Measurements from ENCODE around the gene RABAC1. TPM values are rescaled to one million over a fixed set of nuclear protein-coding genes. Genes with fewer than 3 reads are reported as not detected.
A peak's percentile ranks its signal among the peaks of the same experiment; 100 is the strongest.

RABAC1 gene
- total RNA-seq (2021) (114 and 124 TPM in 2 replicates), Bru-seq, nascent RNA (percentile 71 among the genes with signal in this experiment), BruChase-seq, experiment 1, labeled RNA remaining after a 2-hour chase (percentile 66 among the genes with signal in this experiment), BruChase-seq, experiment 2, labeled RNA remaining after a 6-hour chase (percentile 79 among the genes with signal in this experiment)
- long read RNA-seq, transcript RABAC1-201 (5 exons, 821 nt), result major isoform, 118 of 138 reads
- long read RNA-seq, partial matches to known transcripts, result 6 of 138 reads
- long read RNA-seq, other reads (novel, unspliced or antisense), result 6 of 138 reads

GRCh38 chr19:41959056-41960053, at the start of gene RABAC1:
RABAC1 (minus strand) TSS chr19:41959321; CDS start chr19:41959292, 29 bp downstream.
- no peaks in the 10 kb centered on the region for H3K9me3 ChIP-seq (ENCODE audit: low read depth, low read length, poor library complexity, severe bottlenecking)
- H3K4me1 ChIP-seq (ENCODE audit: insufficient read depth, low read length, poor library complexity, severe bottlenecking), result peaks cover 7% of the 10 kb centered on the region
- intact Hi-C loops (cut with micrococcal nuclease; ENCODE audit: unreplicated experiment), result loop anchor here (2.0 to 10.0 kb wide), 2 partner anchors 73 to 165 kb away; partner anchors contain the start of gene CEACAM3
- ChIA-PET POLR2A (ENCODE audit: low non-redundant PET) (interaction anchor here (0.7 kb wide), 1 partner anchor 321 kb away, joined by 4 read pairs; no protein-coding TSS in a partner anchor), CTCF (interaction anchor here (0.6 to 3.0 kb wide), 5 partner anchors 76 to 206 kb away, joined by 3 to 11 read pairs (median 4); no protein-coding TSS in a partner anchor)
- peak; percentile 97 for DNase-seq (ENCODE audit: low spot score)
- no peaks in the 10 kb centered on the region for H3K27me3 ChIP-seq (replicated peaks; ENCODE audit: insufficient read depth, low read depth, low read length, poor library complexity)
- peak; percentile 32 for TF ChIP-seq CTCF (conservative IDR thresholded peaks at IDR 0.05; ENCODE audit: low read depth, low read length)
- TF ChIP-seq EZH2 (IDR thresholded peaks at IDR 0.05; ENCODE audit: borderline replicate concordance, low read depth, low read length, poor library complexity, severe bottlenecking), result no peak
- H3K36me3 ChIP-seq (ENCODE audit: insufficient read depth, low read length, poor library complexity, severe bottlenecking), result peaks cover 3% of the 10 kb centered on the region
- BruUV-seq (replicated peaks), result no TSS peak
- H3K4me3 ChIP-seq (ENCODE audit: low read depth, low read length, poor library complexity, severe bottlenecking), result peak within 1 kb of the TSS; percentile 84
- peak within 1 kb of the TSS; percentile 70 for H3K27ac ChIP-seq (ENCODE audit: low read depth, low read length, poor library complexity, severe bottlenecking)

GRCh38 chr19:42006569-42006968, 47.4 kb upstream of the RABAC1 start:
- no peaks in the 10 kb centered on the region for H3K27me3 ChIP-seq (replicated peaks; ENCODE audit: insufficient read depth, low read depth, low read length, poor library complexity)
- ChIA-PET POLR2A (ENCODE audit: low non-redundant PET) (no interaction called here), CTCF (no interaction called here)
- H3K27ac ChIP-seq (ENCODE audit: low read depth, low read length, poor library complexity, severe bottlenecking), result no peak overlapping the region
- H3K4me3 ChIP-seq (ENCODE audit: low read depth, low read length, poor library complexity, severe bottlenecking), result no peak overlapping the region
- H3K9me3 ChIP-seq (ENCODE audit: low read depth, low read length, poor library complexity, severe bottlenecking), result no peaks in the 10 kb centered on the region
- BruUV-seq (replicated peaks), result no TSS peak
- intact Hi-C loops (cut with micrococcal nuclease; ENCODE audit: unreplicated experiment), result no loop called here
- TF ChIP-seq EZH2 (IDR thresholded peaks at IDR 0.05; ENCODE audit: borderline replicate concordance, low read depth, low read length, poor library complexity, severe bottlenecking) (no peak), CTCF (conservative IDR thresholded peaks at IDR 0.05; ENCODE audit: low read depth, low read length) (no peak)
- no peak for DNase-seq (ENCODE audit: low spot score)
- peaks cover 14% of the 10 kb centered on the region for H3K4me1 ChIP-seq (ENCODE audit: insufficient read depth, low read length, poor library complexity, severe bottlenecking)
- H3K36me3 ChIP-seq (ENCODE audit: insufficient read depth, low read length, poor library complexity, severe bottlenecking), result no peaks in the 10 kb centered on the region

GRCh38 chr19:42005504-42005903, 46.4 kb upstream of the RABAC1 start:
- H3K27ac ChIP-seq (ENCODE audit: low read depth, low read length, poor library complexity, severe bottlenecking), result no peak overlapping the region
- CTCF ChIA-PET, result no interaction called here
- no TSS peak for BruUV-seq (replicated peaks)
- H3K9me3 ChIP-seq (ENCODE audit: low read depth, low read length, poor library complexity, severe bottlenecking), result no peaks in the 10 kb centered on the region
- POLR2A ChIA-PET (ENCODE audit: low non-redundant PET), result no interaction called here
- peaks cover 5% of the 10 kb centered on the region for H3K27me3 ChIP-seq (replicated peaks; ENCODE audit: insufficient read depth, low read depth, low read length, poor library complexity)
- peaks cover 8% of the 10 kb centered on the region for H3K4me1 ChIP-seq (ENCODE audit: insufficient read depth, low read length, poor library complexity, severe bottlenecking)
- no peak for DNase-seq (ENCODE audit: low spot score)
- intact Hi-C loops (cut with micrococcal nuclease; ENCODE audit: unreplicated experiment), result no loop called here
- H3K36me3 ChIP-seq (ENCODE audit: insufficient read depth, low read length, poor library complexity, severe bottlenecking), result no peaks in the 10 kb centered on the region
- no peak overlapping the region for H3K4me3 ChIP-seq (ENCODE audit: low read depth, low read length, poor library complexity, severe bottlenecking)
- TF ChIP-seq CTCF (conservative IDR thresholded peaks at IDR 0.05; ENCODE audit: low read depth, low read length) (no peak), EZH2 (IDR thresholded peaks at IDR 0.05; ENCODE audit: borderline replicate concordance, low read depth, low read length, poor library complexity, severe bottlenecking) (no peak)
